HEK293 (cell line): Measurements from ENCODE around the gene PSTPIP1.

ENCODE experiments used
- CTCF ChIA-PET: fragments of 350-600 bp; formaldehyde crosslinking; extraction: SDS; loops from one replicate; lab custom pipeline; 2021; ENCODE audit warnings: antibody characterized with exemption; lab: Yijun Ruan, JAX
- POLR2A ChIA-PET: fragments of 300-600 bp; formaldehyde crosslinking; extraction: SDS; loops from one replicate; lab custom pipeline; 2020; ENCODE audit warnings: antibody characterized with exemption, inconsistent platforms; lab: Yijun Ruan, JAX
- H3K27ac ChIP-seq: fragments of 200-500 bp; sonication (Bioruptor generic); 2 replicates; pipeline ENCODE4 v1.5.1; 2014; ENCODE audit warnings: low read depth, low read length, control low read depth, inconsistent platforms; ENCODE audit errors: extremely low read depth
- H3K36me3 ChIP-seq, 2 experiments: fragments of 200-500 bp in 1 of 2; sonication (Bioruptor generic) in 1 of 2; 1 replicate in 1 of 2; 2 replicates in 1 of 2; pipeline ENCODE4 v1.5.1; 2014 to 2017; ENCODE audit warnings: inconsistent platforms in 2 of 2, low read length in 2 of 2; ENCODE audit not compliant: control insufficient read depth in 2 of 2, insufficient read depth in 1 of 2
- H3K4me1 ChIP-seq: fragments of 200-500 bp; sonication (Bioruptor generic); 2 replicates; pipeline ENCODE4 v1.5.1; 2014; ENCODE audit warnings: mild to moderate bottlenecking, low read length, inconsistent platforms; ENCODE audit not compliant: control insufficient read depth, insufficient read depth
- H3K4me3 ChIP-seq: 2 replicates; pipeline ENCODE4 v1.5.1; 2011; ENCODE audit warnings: low read depth, mild to moderate bottlenecking, control low read depth, low read length, moderate library complexity
- H3K9me3 ChIP-seq: fragments of 200-500 bp; sonication (Bioruptor generic); 2 replicates; pipeline ENCODE4 v1.5.1; 2014; ENCODE audit warnings: low read depth, low read length, inconsistent platforms; ENCODE audit not compliant: control insufficient read depth, insufficient read depth
- BCL6B ChIP-seq: fragments of 450-650 bp; formaldehyde crosslinking; IDR thresholded peaks from 2 replicates; pipeline ENCODE4 v1.5.1; 2017; ENCODE audit warnings: missing biosample characterization, missing genetic modification characterization
- GLIS1 ChIP-seq: fragments of 450-650 bp; formaldehyde crosslinking; IDR thresholded peaks from 2 replicates; pipeline ENCODE4 v1.5.1; 2016; ENCODE audit warnings: missing biosample characterization, missing genetic modification characterization
- MZF1 ChIP-seq: fragments of 450-650 bp; formaldehyde crosslinking; IDR thresholded peaks from 2 replicates; pipeline ENCODE4 v1.5.1; 2017; ENCODE audit warnings: missing biosample characterization, missing genetic modification characterization, borderline replicate concordance
- REST ChIP-seq: fragments of 450-650 bp; formaldehyde crosslinking; IDR thresholded peaks from 2 replicates; pipeline ENCODE4 v1.5.1; 2016; ENCODE audit warnings: missing biosample characterization, missing genetic modification characterization
- ZBTB6 ChIP-seq: fragments of 450-650 bp; formaldehyde crosslinking; IDR thresholded peaks from 2 replicates; pipeline ENCODE4 v1.5.1; 2017; ENCODE audit warnings: missing biosample characterization, missing genetic modification characterization
- ZNF155 ChIP-seq: fragments of 450-650 bp; formaldehyde crosslinking; IDR thresholded peaks from 2 replicates; pipeline ENCODE4 v1.5.1; 2016; ENCODE audit warnings: missing biosample characterization, missing genetic modification characterization
- ZNF19 ChIP-seq: fragments of 450-650 bp; formaldehyde crosslinking; IDR thresholded peaks from 2 replicates; pipeline ENCODE4; 2016; ENCODE audit warnings: missing biosample characterization, missing genetic modification characterization, low read depth
- ZNF214 ChIP-seq: fragments of 450-650 bp; formaldehyde crosslinking; IDR thresholded peaks from 2 replicates; pipeline ENCODE4 v1.5.1; 2017; ENCODE audit warnings: missing biosample characterization, mild to moderate bottlenecking, missing genetic modification characterization, borderline replicate concordance
- ZNF274 ChIP-seq, 2 experiments: fragments of 200-500 bp in 1 of 2; fragments of 450-650 bp in 1 of 2; sonication (Bioruptor generic) in 1 of 2; formaldehyde crosslinking in 1 of 2; IDR thresholded peaks; 2 replicates each; pipeline versions ENCODE4 v1.5.1 to v1.6.1; 2014 to 2016; ENCODE audit warnings: borderline replicate concordance in 1 of 2, inconsistent platforms in 1 of 2, low read length in 1 of 2, missing biosample characterization in 1 of 2, missing genetic modification characterization in 1 of 2
- ZNF48 ChIP-seq: fragments of 450-650 bp; formaldehyde crosslinking; IDR thresholded peaks from 2 replicates; pipeline ENCODE4 v1.5.1; 2016; ENCODE audit warnings: missing biosample characterization, missing genetic modification characterization
- ZNF510 ChIP-seq: fragments of 450-650 bp; formaldehyde crosslinking; IDR thresholded peaks from 2 replicates; pipeline ENCODE4 v1.5.1; 2018; ENCODE audit warnings: mild to moderate bottlenecking, missing genetic modification characterization, missing biosample characterization; ENCODE audit not compliant: insufficient replicate concordance
- ZNF555 ChIP-seq: fragments of 450-650 bp; formaldehyde crosslinking; conservative IDR thresholded peaks from 2 replicates; pipeline ENCODE4 v1.5.1; 2017; ENCODE audit warnings: missing biosample characterization, mild to moderate bottlenecking, missing genetic modification characterization, inconsistent platforms
- ZNF558 ChIP-seq: fragments of 450-650 bp; formaldehyde crosslinking; IDR thresholded peaks from 2 replicates; pipeline ENCODE4 v1.5.1; 2016; ENCODE audit warnings: missing biosample characterization, missing genetic modification characterization
- ZNF645 ChIP-seq: fragments of 450-650 bp; formaldehyde crosslinking; IDR thresholded peaks from 2 replicates; pipeline ENCODE4; 2016; ENCODE audit warnings: missing biosample characterization, missing genetic modification characterization
- ZNF76 ChIP-seq: fragments of 450-650 bp; formaldehyde crosslinking; IDR thresholded peaks from 2 replicates; pipeline ENCODE4; 2016; ENCODE audit warnings: low read depth, missing biosample characterization, missing genetic modification characterization, borderline replicate concordance
- ZNF792 ChIP-seq: fragments of 450-650 bp; formaldehyde crosslinking; IDR thresholded peaks from 2 replicates; pipeline ENCODE4 v1.5.1; 2016; ENCODE audit warnings: missing biosample characterization, missing genetic modification characterization
- ZNF843 ChIP-seq: fragments of 450-650 bp; formaldehyde crosslinking; IDR thresholded peaks from 2 replicates; pipeline ENCODE4 v1.5.1; 2016; ENCODE audit warnings: missing biosample characterization, missing genetic modification characterization
- ZXDB ChIP-seq: fragments of 450-650 bp; formaldehyde crosslinking; IDR thresholded peaks from 2 replicates; pipeline ENCODE4 v1.5.1; 2016; ENCODE audit warnings: missing biosample characterization, missing genetic modification characterization
- TF ChIP-seq, protein P1 (sequence below): sonication (generic); formaldehyde crosslinking; IDR thresholded peaks from 2 replicates; pipeline ENCODE4 v1.8.1; 2022; ENCODE audit warnings: mild to moderate bottlenecking, moderate library complexity, missing genetic modification reagents
- TF ChIP-seq, protein P2 (sequence below): fragments of 450-650 bp; formaldehyde crosslinking; IDR thresholded peaks from 2 replicates; pipeline ENCODE4 v1.5.1; 2016; ENCODE audit warnings: missing biosample characterization, missing genetic modification characterization

PSTPIP1 gene

GRCh38 chr15:77045985-77046384 is 51.1 kb downstream of the PSTPIP1 start (continued):
- TF ChIP-seq, protein P1, sequence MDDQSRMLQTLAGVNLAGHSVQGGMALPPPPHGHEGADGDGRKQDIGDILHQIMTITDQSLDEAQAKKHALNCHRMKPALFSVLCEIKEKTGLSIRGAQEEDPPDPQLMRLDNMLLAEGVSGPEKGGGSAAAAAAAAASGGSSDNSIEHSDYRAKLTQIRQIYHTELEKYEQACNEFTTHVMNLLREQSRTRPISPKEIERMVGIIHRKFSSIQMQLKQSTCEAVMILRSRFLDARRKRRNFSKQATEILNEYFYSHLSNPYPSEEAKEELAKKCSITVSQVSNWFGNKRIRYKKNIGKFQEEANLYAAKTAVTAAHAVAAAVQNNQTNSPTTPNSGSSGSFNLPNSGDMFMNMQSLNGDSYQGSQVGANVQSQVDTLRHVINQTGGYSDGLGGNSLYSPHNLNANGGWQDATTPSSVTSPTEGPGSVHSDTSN (CRISPR knock-in tag): no peak
- TF ChIP-seq MZF1 (tag by site-specific recombination): no peak
- no peak for TF ChIP-seq ZNF19
- no peak for TF ChIP-seq ZXDB (tag by site-specific recombination)
- TF ChIP-seq, protein P2, sequence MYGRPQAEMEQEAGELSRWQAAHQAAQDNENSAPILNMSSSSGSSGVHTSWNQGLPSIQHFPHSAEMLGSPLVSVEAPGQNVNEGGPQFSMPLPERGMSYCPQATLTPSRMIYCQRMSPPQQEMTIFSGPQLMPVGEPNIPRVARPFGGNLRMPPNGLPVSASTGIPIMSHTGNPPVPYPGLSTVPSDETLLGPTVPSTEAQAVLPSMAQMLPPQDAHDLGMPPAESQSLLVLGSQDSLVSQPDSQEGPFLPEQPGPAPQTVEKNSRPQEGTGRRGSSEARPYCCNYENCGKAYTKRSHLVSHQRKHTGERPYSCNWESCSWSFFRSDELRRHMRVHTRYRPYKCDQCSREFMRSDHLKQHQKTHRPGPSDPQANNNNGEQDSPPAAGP: no peak
- TF ChIP-seq ZNF76 (tag by site-specific recombination): no peak
- no peak for TF ChIP-seq ZNF214
- TF ChIP-seq ZNF48 (tag by site-specific recombination): no peak
- no peak for TF ChIP-seq BCL6B (tag by site-specific recombination)
- no peak for TF ChIP-seq ZNF558 (tag by site-specific recombination)
- TF ChIP-seq ZNF843 (tag by site-specific recombination): no peak

- POLR2A ChIA-PET: interaction anchor here (1.2 kb wide), 1 partner anchor 24 kb away, joined by 5 read pairs; the partner anchor contains the start of gene TSPAN3
- no peak overlapping the region for H3K27ac ChIP-seq
- H3K36me3 ChIP-seq: peaks cover 84 to 91% of the 10 kb centered on the region in 2 experiments
- H3K4me3 ChIP-seq: no peak overlapping the region
- TF ChIP-seq ZNF19 (no peak), ZNF274 (IDR thresholded peaks at IDR 0.05; ENCODE audit: low read length) (no peak), ZNF274 (tag by site-specific recombination; IDR thresholded peaks at IDR 0.05; ENCODE audit: borderline replicate concordance) (no peak), ZNF510 (no peak), ZNF76 (tag by site-specific recombination) (no peak), GLIS1 (no peak), ZNF155 (tag by site-specific recombination) (no peak), ZNF645 (tag by site-specific recombination) (no peak), ZNF792 (tag by site-specific recombination) (no peak), REST (no peak), ZNF555 (tag by site-specific recombination) (no peak), ZBTB6 (no peak)
- H3K9me3 ChIP-seq: no peaks in the 10 kb centered on the region
- CTCF ChIA-PET: interaction anchor here (0.6 to 5.0 kb wide), 4 partner anchors 11 to 187 kb away, joined by 3 to 35 read pairs (median 4); no protein-coding TSS in a partner anchor
- no peaks in the 10 kb centered on the region for H3K4me1 ChIP-seq
Measured at GRCh38 chr15:77046704-77047412, 51.9 kb downstream of the PSTPIP1 start.
